ENCODE results near the gene DNAH1. TPM values are rescaled to one million over a fixed set of nuclear protein-coding genes. Genes with fewer than 3 reads are reported as not detected.

Gene DNAH1
- total and polyA plus RNA-seq, 2 donors, result 3.3 to 9.0 TPM

DNA sequence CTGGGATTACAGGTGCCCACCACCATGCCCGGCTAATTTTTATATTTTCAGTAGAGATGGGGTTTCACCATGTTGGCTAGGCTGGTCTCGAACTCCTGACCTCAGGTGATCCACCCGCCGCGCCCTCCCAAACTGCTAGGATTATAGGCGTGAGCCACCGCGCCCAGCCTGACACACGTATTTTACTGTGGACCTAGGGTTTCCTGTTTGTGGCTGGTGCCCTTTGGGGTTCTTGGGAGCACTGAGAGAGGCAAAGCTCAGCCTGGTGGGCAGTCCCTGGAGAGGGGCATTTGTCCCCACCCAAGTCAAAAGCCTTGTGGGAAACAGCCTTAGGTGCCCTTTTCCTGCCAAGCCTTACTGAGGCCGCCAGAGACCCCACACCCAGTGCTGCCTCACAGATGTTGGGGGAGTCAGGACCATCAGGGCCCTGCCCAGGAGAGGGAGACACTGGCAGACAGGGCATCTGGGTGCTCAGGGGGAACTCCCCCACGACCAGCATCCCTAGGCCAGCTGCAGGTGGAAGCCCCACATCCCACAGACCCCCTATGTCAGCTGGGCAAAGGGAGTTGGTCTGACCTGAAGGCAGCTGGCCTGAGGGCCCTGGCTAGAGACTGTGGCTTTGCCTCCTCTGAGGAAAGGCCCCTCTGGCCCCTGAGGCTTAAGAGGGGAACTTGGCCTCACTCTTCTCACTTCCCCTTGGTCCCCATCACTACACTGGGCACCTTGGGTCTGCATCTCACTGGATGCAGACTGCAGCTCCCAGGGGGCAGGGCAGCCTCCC is 35.1 kb downstream of the DNAH1 start:
- H3K27ac ChIP-seq (ENCODE audit: low read depth in 1 of 2, low read length in 1 of 2), result no peak overlapping the region
- H3K36me3 ChIP-seq (ENCODE audit: control insufficient read depth in 2 of 2, insufficient read depth in 2 of 2, low read length in 1 of 2), result peaks cover 0 to 45% of the 10 kb centered on the region in 2 donors
- 95% methylated on average over 11 of the region's 11 CpGs for WGBS
- no peak for DNase-seq (ENCODE audit: low read depth in 6 of 9, low spot score in 9 of 9)
- no peaks in the 10 kb centered on the region for H3K9me3 ChIP-seq (ENCODE audit: control insufficient read depth in 2 of 2, insufficient read depth in 1 of 2, low read length in 1 of 2)
- no peaks in the 10 kb centered on the region for H3K27me3 ChIP-seq (ENCODE audit: control insufficient read depth in 2 of 2, insufficient read depth in 1 of 2, low read length in 1 of 2)
- peaks cover 0 to 30% of the 10 kb centered on the region in 2 donors for H3K4me1 ChIP-seq (ENCODE audit: control insufficient read depth in 2 of 2, insufficient read depth in 2 of 2, low read length in 2 of 2)
- no peak overlapping the region for H3K4me3 ChIP-seq (ENCODE audit: low read length in 2 of 2)

DNA sequence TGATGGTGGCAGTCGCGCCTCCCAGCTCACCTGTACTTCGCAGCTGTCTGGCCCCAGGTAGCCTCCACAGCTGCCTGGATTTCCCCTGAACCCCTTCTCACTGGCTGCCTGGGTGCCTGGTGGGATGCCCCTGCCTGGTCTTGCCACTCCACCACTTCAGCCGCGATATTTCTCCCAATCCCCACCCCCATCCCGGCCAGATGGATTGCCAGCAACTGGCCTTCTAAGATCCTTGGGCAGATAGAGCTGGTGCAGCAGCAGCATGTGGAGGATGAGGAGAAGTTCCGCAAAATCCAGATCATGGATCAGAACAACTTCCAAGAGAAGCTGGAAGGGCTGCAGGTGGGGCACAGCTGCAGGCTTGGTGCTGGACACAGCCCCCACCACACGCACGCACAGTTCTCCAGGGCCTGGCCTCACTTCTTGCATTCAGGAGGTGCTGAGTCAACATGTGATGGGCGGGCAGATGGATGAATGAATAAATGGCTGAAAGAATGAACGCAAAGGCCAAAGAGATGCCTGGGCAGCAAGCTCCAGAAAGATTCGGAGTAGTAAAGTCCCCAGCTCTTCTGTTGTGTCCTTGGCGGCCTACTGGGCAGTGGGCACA is 35.7 kb downstream of the DNAH1 start:
- Histone ChIP-seq H3K27ac (ENCODE audit: low read depth in 1 of 2, low read length in 1 of 2) (no peak overlapping the region), H3K36me3 (ENCODE audit: control insufficient read depth in 2 of 2, insufficient read depth in 2 of 2, low read length in 1 of 2) (peaks cover 0 to 48% of the 10 kb centered on the region in 2 donors), H3K27me3 (ENCODE audit: control insufficient read depth in 2 of 2, insufficient read depth in 1 of 2, low read length in 1 of 2) (no peaks in the 10 kb centered on the region), H3K4me3 (ENCODE audit: low read length in 2 of 2) (no peak overlapping the region), H3K4me1 (ENCODE audit: control insufficient read depth in 2 of 2, insufficient read depth in 2 of 2, low read length in 2 of 2) (peaks cover 0 to 30% of the 10 kb centered on the region in 2 donors), H3K9me3 (ENCODE audit: control insufficient read depth in 2 of 2, insufficient read depth in 1 of 2, low read length in 1 of 2) (no peaks in the 10 kb centered on the region)
- DNase-seq (ENCODE audit: low read depth in 6 of 9, low spot score in 9 of 9), result no peak
- WGBS, result 97% methylated on average over 13 of the region's 13 CpGs

DNA sequence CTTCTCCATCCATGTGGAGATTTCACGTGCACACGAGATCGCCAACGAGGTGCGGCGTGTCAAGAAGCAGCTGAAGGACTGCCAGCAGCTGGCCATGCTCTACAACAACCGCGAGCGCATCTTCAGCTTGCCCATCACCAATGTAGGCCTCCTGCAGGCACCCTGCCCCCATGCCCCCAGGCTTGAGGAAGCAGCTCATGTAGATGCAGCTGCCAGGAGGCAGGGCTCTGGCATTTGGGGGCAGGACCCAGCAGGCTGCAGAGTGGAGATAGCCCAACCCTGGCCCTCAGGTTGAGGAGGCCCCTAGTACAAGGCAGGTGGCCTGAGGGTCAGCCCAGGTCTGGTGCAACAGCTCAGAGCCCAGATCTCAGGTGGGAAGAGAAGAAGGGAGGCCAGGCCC is 36.4 kb downstream of the DNAH1 start:
- H3K27me3 ChIP-seq (ENCODE audit: control insufficient read depth in 2 of 2, insufficient read depth in 1 of 2, low read length in 1 of 2), result no peaks in the 10 kb centered on the region
- H3K9me3 ChIP-seq (ENCODE audit: control insufficient read depth in 2 of 2, insufficient read depth in 1 of 2, low read length in 1 of 2), result no peaks in the 10 kb centered on the region
- H3K4me3 ChIP-seq (ENCODE audit: low read length in 2 of 2), result no peak overlapping the region
- WGBS, result 99% methylated on average over 9 of the region's 9 CpGs
- H3K4me1 ChIP-seq (ENCODE audit: control insufficient read depth in 2 of 2, insufficient read depth in 2 of 2, low read length in 2 of 2), result peaks cover 3 to 35% of the 10 kb centered on the region in 2 donors
- H3K36me3 ChIP-seq (ENCODE audit: control insufficient read depth in 2 of 2, insufficient read depth in 2 of 2, low read length in 1 of 2), result peaks cover 0 to 48% of the 10 kb centered on the region in 2 donors
- DNase-seq (ENCODE audit: low read depth in 6 of 9, low spot score in 9 of 9), result no peak
- no peak overlapping the region for H3K27ac ChIP-seq (ENCODE audit: low read depth in 1 of 2, low read length in 1 of 2)

DNA sequence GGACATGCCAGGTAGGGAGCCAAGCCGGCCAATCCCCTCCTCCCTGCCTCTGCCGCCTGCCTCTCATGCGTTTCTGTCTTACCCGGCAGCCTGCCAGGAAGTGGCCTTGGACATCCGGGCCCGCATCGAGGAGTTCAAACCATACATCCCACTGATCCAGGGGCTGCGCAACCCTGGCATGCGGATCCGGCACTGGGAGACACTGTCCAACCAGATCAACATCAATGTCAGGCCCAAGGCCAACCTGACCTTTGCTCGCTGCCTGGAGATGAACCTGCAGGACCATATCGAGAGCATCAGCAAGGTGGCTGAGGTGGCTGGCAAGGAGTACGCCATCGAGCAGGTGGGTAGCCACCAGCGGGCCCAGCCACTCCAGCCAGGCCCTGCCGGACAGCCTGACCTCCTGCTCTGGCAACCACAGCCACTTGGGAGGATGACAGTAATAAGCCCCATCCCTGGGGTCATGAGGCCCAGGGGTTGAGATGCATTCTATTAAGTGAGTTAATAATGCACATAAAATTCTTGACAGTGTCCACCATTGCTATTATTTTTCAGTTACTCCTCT is 37.3 kb downstream of the DNAH1 start:
- H3K27me3 ChIP-seq (ENCODE audit: control insufficient read depth in 2 of 2, insufficient read depth in 1 of 2, low read length in 1 of 2), result no peaks in the 10 kb centered on the region
- H3K4me3 ChIP-seq (ENCODE audit: low read length in 2 of 2), result no peak overlapping the region
- H3K4me1 ChIP-seq (ENCODE audit: control insufficient read depth in 2 of 2, insufficient read depth in 2 of 2, low read length in 2 of 2), result peaks cover 11 to 43% of the 10 kb centered on the region in 2 donors
- no peak overlapping the region for H3K27ac ChIP-seq (ENCODE audit: low read depth in 1 of 2, low read length in 1 of 2)
- peaks cover 4 to 51% of the 10 kb centered on the region in 2 donors for H3K36me3 ChIP-seq (ENCODE audit: control insufficient read depth in 2 of 2, insufficient read depth in 2 of 2, low read length in 1 of 2)
- 97% methylated on average over 16 of the region's 16 CpGs for WGBS
- no peaks in the 10 kb centered on the region for H3K9me3 ChIP-seq (ENCODE audit: control insufficient read depth in 2 of 2, insufficient read depth in 1 of 2, low read length in 1 of 2)
- no peak for DNase-seq (ENCODE audit: low read depth in 6 of 9, low spot score in 9 of 9)

DNA sequence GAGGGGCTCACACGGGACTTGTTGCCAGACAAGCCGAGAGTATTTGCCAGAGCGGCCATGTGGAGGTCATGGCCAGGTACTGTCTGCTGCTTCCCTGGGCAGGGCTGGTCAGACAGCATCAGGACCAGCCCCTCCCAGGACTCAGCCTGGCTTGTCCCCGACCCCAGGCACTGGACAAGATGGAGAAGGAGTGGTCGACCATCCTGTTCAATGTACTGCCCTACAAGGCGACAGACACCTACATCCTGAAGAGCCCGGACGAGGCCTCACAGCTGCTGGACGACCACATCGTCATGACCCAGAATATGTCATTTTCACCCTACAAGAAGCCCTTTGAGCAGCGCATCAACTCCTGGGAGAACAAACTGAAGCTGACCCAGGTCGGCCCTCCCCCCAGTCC is 38.6 kb downstream of the DNAH1 start:
- Histone ChIP-seq H3K4me3 (ENCODE audit: low read length in 2 of 2) (no peak overlapping the region), H3K9me3 (ENCODE audit: control insufficient read depth in 2 of 2, insufficient read depth in 1 of 2, low read length in 1 of 2) (no peaks in the 10 kb centered on the region), H3K36me3 (ENCODE audit: control insufficient read depth in 2 of 2, insufficient read depth in 2 of 2, low read length in 1 of 2) (peaks cover 8 to 49% of the 10 kb centered on the region in 2 donors), H3K4me1 (ENCODE audit: control insufficient read depth in 2 of 2, insufficient read depth in 2 of 2, low read length in 2 of 2) (peaks cover 12 to 47% of the 10 kb centered on the region in 2 donors), H3K27ac (ENCODE audit: low read depth in 1 of 2, low read length in 1 of 2) (no peak overlapping the region), H3K27me3 (ENCODE audit: control insufficient read depth in 2 of 2, insufficient read depth in 1 of 2, low read length in 1 of 2) (no peaks in the 10 kb centered on the region)
- no peak for DNase-seq (ENCODE audit: low read depth in 6 of 9, low spot score in 9 of 9)
- 95% methylated on average over 12 of the region's 12 CpGs for WGBS

DNA sequence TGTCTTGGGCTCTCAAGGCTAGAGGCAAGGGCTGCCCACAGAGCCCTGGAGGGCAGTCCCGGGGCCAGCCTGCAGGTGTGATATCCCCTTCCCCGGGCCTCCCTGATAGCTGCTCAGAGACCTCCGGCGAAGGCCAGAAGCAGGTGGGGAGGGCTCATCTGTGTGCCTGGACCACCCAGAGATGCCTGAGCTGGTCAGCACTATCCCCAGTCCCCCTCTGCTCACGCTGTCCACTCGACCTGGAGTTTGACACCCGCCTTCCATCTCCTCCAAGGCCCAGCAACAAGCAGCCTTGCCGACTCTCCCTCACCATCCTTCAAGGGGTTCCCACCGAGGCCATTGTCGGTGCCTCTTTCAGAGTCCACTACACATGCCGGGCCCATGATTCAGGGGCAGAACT is 39.4 kb downstream of the DNAH1 start:
- Histone ChIP-seq H3K4me3 (ENCODE audit: low read length in 2 of 2) (no peak overlapping the region), H3K27me3 (ENCODE audit: control insufficient read depth in 2 of 2, insufficient read depth in 1 of 2, low read length in 1 of 2) (no peaks in the 10 kb centered on the region), H3K4me1 (ENCODE audit: control insufficient read depth in 2 of 2, insufficient read depth in 2 of 2, low read length in 2 of 2) (peaks cover 12 to 40% of the 10 kb centered on the region in 2 donors), H3K27ac (ENCODE audit: low read depth in 1 of 2, low read length in 1 of 2) (no peak overlapping the region), H3K9me3 (ENCODE audit: control insufficient read depth in 2 of 2, insufficient read depth in 1 of 2, low read length in 1 of 2) (no peaks in the 10 kb centered on the region), H3K36me3 (ENCODE audit: control insufficient read depth in 2 of 2, insufficient read depth in 2 of 2, low read length in 1 of 2) (peaks cover 8 to 43% of the 10 kb centered on the region in 2 donors)
- 97% methylated on average over 11 of the region's 11 CpGs for WGBS
- no peak for DNase-seq (ENCODE audit: low read depth in 6 of 9, low spot score in 9 of 9)

DNA sequence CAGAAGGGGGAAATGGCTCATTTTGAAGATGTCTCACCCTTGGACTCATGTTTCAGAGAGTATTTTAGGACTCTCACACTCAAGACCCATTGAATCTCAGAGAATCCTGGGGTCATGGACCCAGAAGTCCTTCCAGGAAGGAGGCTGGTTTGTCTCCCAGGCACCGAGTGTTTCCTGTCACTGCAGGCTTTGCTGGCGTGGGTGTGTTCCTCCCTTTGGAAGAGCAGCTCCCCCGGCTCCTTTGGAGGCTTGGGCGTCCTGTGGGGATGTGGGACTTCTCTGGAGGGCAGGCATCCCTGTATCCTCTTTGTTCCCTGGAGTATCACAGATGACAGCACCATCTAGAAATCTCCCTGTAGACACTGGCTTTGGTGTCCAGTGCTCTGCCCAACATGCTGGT is 40.0 kb downstream of the DNAH1 start:
- WGBS, result 98% methylated on average over 4 of the region's 4 CpGs
- Histone ChIP-seq H3K4me1 (ENCODE audit: control insufficient read depth in 2 of 2, insufficient read depth in 2 of 2, low read length in 2 of 2) (peaks cover 12 to 37% of the 10 kb centered on the region in 2 donors), H3K27ac (ENCODE audit: low read depth in 1 of 2, low read length in 1 of 2) (no peak overlapping the region), H3K4me3 (ENCODE audit: low read length in 2 of 2) (no peak overlapping the region), H3K9me3 (ENCODE audit: control insufficient read depth in 2 of 2, insufficient read depth in 1 of 2, low read length in 1 of 2) (no peaks in the 10 kb centered on the region), H3K27me3 (ENCODE audit: control insufficient read depth in 2 of 2, insufficient read depth in 1 of 2, low read length in 1 of 2) (no peaks in the 10 kb centered on the region), H3K36me3 (ENCODE audit: control insufficient read depth in 2 of 2, insufficient read depth in 2 of 2, low read length in 1 of 2) (peaks cover 8 to 46% of the 10 kb centered on the region in 2 donors)
- no peak for DNase-seq (ENCODE audit: low read depth in 6 of 9, low spot score in 9 of 9)

DNA sequence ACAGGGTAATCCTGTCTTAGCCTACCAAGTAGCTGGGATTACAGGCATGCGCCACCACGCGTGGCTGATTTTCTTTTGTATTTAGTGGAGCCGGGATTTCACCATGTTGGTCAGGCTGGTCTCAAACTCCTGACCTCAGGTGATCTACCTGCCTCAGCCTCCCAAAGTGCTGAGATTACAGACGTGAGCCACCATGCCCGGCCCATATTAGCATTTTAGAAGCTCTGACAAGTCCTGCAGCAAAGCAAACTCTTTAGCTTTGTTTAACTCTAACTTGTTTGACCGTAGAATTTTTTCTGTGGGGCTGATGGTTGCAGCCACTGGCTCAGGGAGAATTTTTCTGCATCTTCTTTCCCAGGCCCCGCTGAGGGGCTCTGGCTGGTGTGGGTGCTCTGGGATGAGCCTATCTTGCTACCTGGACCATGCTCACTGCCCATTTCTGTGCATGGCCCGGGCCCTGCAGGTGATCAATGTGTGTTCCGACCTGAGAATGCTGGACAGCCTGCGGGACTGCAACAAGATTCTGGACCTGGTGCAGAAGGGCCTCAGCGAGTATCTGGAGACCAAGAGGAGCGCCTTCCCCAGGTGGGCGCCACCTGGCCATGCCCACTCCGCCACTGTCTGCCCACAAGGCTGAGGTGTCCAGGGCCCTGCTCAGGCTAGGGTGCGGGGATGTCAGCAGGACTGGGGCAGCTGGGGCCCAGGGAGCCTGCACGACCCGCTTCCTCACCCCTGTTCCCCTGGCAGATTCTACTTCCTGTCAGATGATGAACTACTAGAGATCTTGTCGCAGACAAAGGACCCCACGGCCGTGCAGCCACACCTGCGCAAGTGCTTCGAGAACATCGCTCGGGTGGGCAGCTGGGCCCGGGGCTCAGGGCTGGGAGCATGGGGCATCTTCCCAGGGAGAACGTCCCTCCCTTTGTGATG is 41.3 kb downstream of the DNAH1 start:
- H3K36me3 ChIP-seq (ENCODE audit: control insufficient read depth in 2 of 2, insufficient read depth in 2 of 2, low read length in 1 of 2), result peaks cover 10 to 51% of the 10 kb centered on the region in 2 donors
- H3K27ac ChIP-seq (ENCODE audit: low read depth in 1 of 2, low read length in 1 of 2), result peak overlapping the region; percentile 62 to 84
- DNase-seq (ENCODE audit: low read depth in 6 of 9, low spot score in 9 of 9), result peak in 8 of 9 donors; percentile 33 to 86 (median 61)
- no peak overlapping the region for H3K4me3 ChIP-seq (ENCODE audit: low read length in 2 of 2)
- no peaks in the 10 kb centered on the region for H3K9me3 ChIP-seq (ENCODE audit: control insufficient read depth in 2 of 2, insufficient read depth in 1 of 2, low read length in 1 of 2)
- WGBS, result 77% methylated on average over 27 of the region's 27 CpGs
- H3K27me3 ChIP-seq (ENCODE audit: control insufficient read depth in 2 of 2, insufficient read depth in 1 of 2, low read length in 1 of 2), result no peaks in the 10 kb centered on the region
- H3K4me1 ChIP-seq (ENCODE audit: control insufficient read depth in 2 of 2, insufficient read depth in 2 of 2, low read length in 2 of 2), result peaks cover 12 to 31% of the 10 kb centered on the region in 2 donors

All from thymus (tissue), 11 donors.